ENCODE measurements around the gene NFASC.

The NFASC gene

GRCh38 chr1:204887846-204888245, 17.2 kb downstream of the NFASC start:
- no peak for DNase-seq (ENCODE audit: low read depth in 2 of 3, low spot score in 1 of 3)

- no peak for DNase-seq (ENCODE audit: low read depth in 2 of 3, low spot score in 1 of 3)
Observed at GRCh38 chr1:204888294-204888693, 17.6 kb downstream of the NFASC start.

- DNase-seq (ENCODE audit: low read depth in 2 of 3, low spot score in 1 of 3), result no peak
Observed at GRCh38 chr1:204889681-204890383, 19.2 kb downstream of the NFASC start.

- no peak for DNase-seq (ENCODE audit: low read depth in 2 of 3, low spot score in 1 of 3)
Observed at GRCh38 chr1:204891860-204892259, 21.2 kb downstream of the NFASC start.

GRCh38 chr1:204894031-204894430, 23.4 kb downstream of the NFASC start:
- DNase-seq (ENCODE audit: low read depth in 2 of 3, low spot score in 1 of 3), result no peak

GRCh38 chr1:204894606-204895005, 23.9 kb downstream of the NFASC start:
- DNase-seq (ENCODE audit: low read depth in 2 of 3, low spot score in 1 of 3), result no peak

GRCh38 chr1:204896023-204896422, 25.4 kb downstream of the NFASC start:
- DNase-seq (ENCODE audit: low read depth in 2 of 3, low spot score in 1 of 3), result no peak

GRCh38 chr1:204896787-204897469, 26.3 kb downstream of the NFASC start:
- no peak for DNase-seq (ENCODE audit: low read depth in 2 of 3, low spot score in 1 of 3)

- no peak for DNase-seq (ENCODE audit: low read depth in 2 of 3, low spot score in 1 of 3)
Observed at GRCh38 chr1:204900721-204901120, 30.1 kb downstream of the NFASC start.

- DNase-seq (ENCODE audit: low read depth in 2 of 3, low spot score in 1 of 3), result no peak
Observed at GRCh38 chr1:204902671-204903070, 32.0 kb downstream of the NFASC start.

GRCh38 chr1:204904228-204904810, 33.7 kb downstream of the NFASC start:
- DNase-seq (ENCODE audit: low read depth in 2 of 3, low spot score in 1 of 3), result no peak

- no peak for DNase-seq (ENCODE audit: low read depth in 2 of 3, low spot score in 1 of 3)
Observed at GRCh38 chr1:204909109-204909508, 38.4 kb downstream of the NFASC start.

GRCh38 chr1:204915861-204916495, 45.3 kb downstream of the NFASC start:
- no peak for DNase-seq (ENCODE audit: low read depth in 2 of 3, low spot score in 1 of 3)

- no peak for DNase-seq (ENCODE audit: low read depth in 2 of 3, low spot score in 1 of 3)
Observed at GRCh38 chr1:204917802-204918201, 47.1 kb downstream of the NFASC start.

- DNase-seq (ENCODE audit: low read depth in 2 of 3, low spot score in 1 of 3), result no peak
Observed at GRCh38 chr1:204920511-204920910, 49.8 kb downstream of the NFASC start.

GRCh38 chr1:204920967-204921366, 50.3 kb downstream of the NFASC start:
- DNase-seq (ENCODE audit: low read depth in 2 of 3, low spot score in 1 of 3), result no peak

GRCh38 chr1:204921855-204922516, 51.3 kb downstream of the NFASC start:
- DNase-seq (ENCODE audit: low read depth in 2 of 3, low spot score in 1 of 3), result no peak

GRCh38 chr1:204923201-204923600, 52.5 kb downstream of the NFASC start:
- no peak for DNase-seq (ENCODE audit: low read depth in 2 of 3, low spot score in 1 of 3)

- no peak for DNase-seq (ENCODE audit: low read depth in 2 of 3, low spot score in 1 of 3)
Observed at GRCh38 chr1:204923626-204924012, 53.0 kb downstream of the NFASC start.

- DNase-seq (ENCODE audit: low read depth in 2 of 3, low spot score in 1 of 3), result no peak
Observed at GRCh38 chr1:204924013-204924759, 53.5 kb downstream of the NFASC start.

- no peak for DNase-seq (ENCODE audit: low read depth in 2 of 3, low spot score in 1 of 3)
Observed at GRCh38 chr1:204925701-204926100, 55.0 kb downstream of the NFASC start.

Data from stimulated activated CD4-positive, alpha-beta T cell treated with anti-CD3 and anti-CD28 coated beads, Interleukin-12 subunit alpha, Interleukin-12 subunit beta, amount 100 ng/mL, for 48 hours (primary cell).